ENCODE data around the gene KIF26A.

Gene KIF26A

GRCh38 chr14:104175811-104176210 lies 37.4 kb downstream of the KIF26A start:
- Histone ChIP-seq H4K20me1 (ENCODE audit: insufficient read depth, low read length) (no peaks in the 10 kb centered on the region), H3K4me3 (ENCODE audit: low read length) (no peak overlapping the region), H3K79me2 (ENCODE audit: low read length) (no peaks in the 10 kb centered on the region), H3K4me2 (ENCODE audit: low read depth, low read length) (no peak overlapping the region), H3K27me3 (replicated peaks; ENCODE audit: insufficient read depth, low read length) (no peaks in the 10 kb centered on the region; the same call in 1 of the 2 replicates), H3K9ac (ENCODE audit: low read length) (no peak overlapping the region), H3F3A (ENCODE audit: insufficient read depth, low read length) (no peaks in the 10 kb centered on the region), H2AFZ (ENCODE audit: low read length) (no peak overlapping the region), H3K27ac (ENCODE audit: low read length) (no peak overlapping the region), H3K36me3 (replicated peaks; ENCODE audit: insufficient read depth, low read length) (no peaks in the 10 kb centered on the region), H3K9me3 (replicated peaks; ENCODE audit: insufficient read depth, low read length) (no peaks in the 10 kb centered on the region), H3K4me1 (ENCODE audit: low read length) (no peaks in the 10 kb centered on the region), H3K9me2 (replicated peaks; ENCODE audit: insufficient read depth, low read length) (no peaks in the 10 kb centered on the region)
- TF ChIP-seq EZH2phosphoT487 (IDR thresholded peaks at IDR 0.05; ENCODE audit: low read length), result no peak
- DNase-seq, result no peak

DNA sequence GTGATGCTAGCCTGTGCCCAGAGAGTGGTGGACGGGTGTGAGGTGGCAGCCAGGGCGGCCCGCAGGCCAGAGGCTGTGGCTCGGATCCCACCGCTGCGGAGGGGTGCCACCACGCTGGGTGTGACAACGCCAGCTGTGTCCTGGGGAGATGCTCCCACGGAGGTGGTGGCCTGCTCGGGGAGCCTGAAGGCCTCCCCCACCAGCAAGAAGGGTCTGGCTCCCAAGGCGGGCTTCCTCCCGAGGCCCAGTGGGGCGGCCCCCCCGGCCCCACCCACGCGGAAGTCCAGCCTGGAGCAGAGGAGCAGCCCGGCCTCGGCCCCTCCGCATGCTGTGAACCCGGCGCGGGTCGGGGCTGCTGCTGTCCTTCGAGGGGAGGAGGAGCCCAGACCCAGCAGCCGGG lies 38.2 kb downstream of the KIF26A start:
- no peaks in the 10 kb centered on the region for H3K4me1 ChIP-seq (ENCODE audit: low read length)
- H2AFZ ChIP-seq (ENCODE audit: low read length), result no peak overlapping the region
- H3K27me3 ChIP-seq (replicated peaks; ENCODE audit: insufficient read depth, low read length), result no peaks in the 10 kb centered on the region; the same call in 1 of the 2 replicates
- no peaks in the 10 kb centered on the region for H3F3A ChIP-seq (ENCODE audit: insufficient read depth, low read length)
- H3K9me3 ChIP-seq (replicated peaks; ENCODE audit: insufficient read depth, low read length), result no peaks in the 10 kb centered on the region
- TF ChIP-seq EZH2 (optimal IDR thresholded peaks at IDR 0.05; ENCODE audit: low read depth, low read length) (no peak), CTCF (IDR thresholded peaks at IDR 0.05; ENCODE audit: low read length) (no peak), EZH2phosphoT487 (IDR thresholded peaks at IDR 0.05; ENCODE audit: low read length) (no peak)
- DNase-seq, result no peak
- H3K4me2 ChIP-seq (ENCODE audit: low read depth, low read length), result no peak overlapping the region
- no peaks in the 10 kb centered on the region for H3K36me3 ChIP-seq (replicated peaks; ENCODE audit: insufficient read depth, low read length)
- no peaks in the 10 kb centered on the region for H4K20me1 ChIP-seq (ENCODE audit: insufficient read depth, low read length)
- H3K79me2 ChIP-seq (ENCODE audit: low read length), result no peaks in the 10 kb centered on the region
- no peak overlapping the region for H3K4me3 ChIP-seq (ENCODE audit: low read length)
- no peak overlapping the region for H3K27ac ChIP-seq (ENCODE audit: low read length)
- H3K9me2 ChIP-seq (replicated peaks; ENCODE audit: insufficient read depth, low read length), result no peaks in the 10 kb centered on the region
- no peak overlapping the region for H3K9ac ChIP-seq (ENCODE audit: low read length)

- H3K9me3 ChIP-seq (replicated peaks; ENCODE audit: insufficient read depth, low read length), result no peaks in the 10 kb centered on the region
- no peaks in the 10 kb centered on the region for H3F3A ChIP-seq (ENCODE audit: insufficient read depth, low read length)
- no peak overlapping the region for H3K27ac ChIP-seq (ENCODE audit: low read length)
- H3K27me3 ChIP-seq (replicated peaks; ENCODE audit: insufficient read depth, low read length), result peaks cover 7% of the 10 kb centered on the region
- no peak overlapping the region for H3K4me3 ChIP-seq (ENCODE audit: low read length)
- DNase-seq, result no peak
- no peak for TF ChIP-seq EZH2 (optimal IDR thresholded peaks at IDR 0.05; ENCODE audit: low read depth, low read length)
- TF ChIP-seq CTCF (IDR thresholded peaks at IDR 0.05; ENCODE audit: low read length), result no peak
- TF ChIP-seq EZH2phosphoT487 (IDR thresholded peaks at IDR 0.05; ENCODE audit: low read length), result no peak
- H2AFZ ChIP-seq (ENCODE audit: low read length), result no peak overlapping the region
- H3K4me1 ChIP-seq (ENCODE audit: low read length), result no peaks in the 10 kb centered on the region
- no peaks in the 10 kb centered on the region for H4K20me1 ChIP-seq (ENCODE audit: insufficient read depth, low read length)
- no peaks in the 10 kb centered on the region for H3K79me2 ChIP-seq (ENCODE audit: low read length)
- no peaks in the 10 kb centered on the region for H3K9me2 ChIP-seq (replicated peaks; ENCODE audit: insufficient read depth, low read length)
- no peak overlapping the region for H3K4me2 ChIP-seq (ENCODE audit: low read depth, low read length)
- H3K9ac ChIP-seq (ENCODE audit: low read length), result no peak overlapping the region
- H3K36me3 ChIP-seq (replicated peaks; ENCODE audit: insufficient read depth, low read length), result no peaks in the 10 kb centered on the region
Observed at GRCh38 chr14:104177411-104177810, 39.0 kb downstream of the KIF26A start.

DNA sequence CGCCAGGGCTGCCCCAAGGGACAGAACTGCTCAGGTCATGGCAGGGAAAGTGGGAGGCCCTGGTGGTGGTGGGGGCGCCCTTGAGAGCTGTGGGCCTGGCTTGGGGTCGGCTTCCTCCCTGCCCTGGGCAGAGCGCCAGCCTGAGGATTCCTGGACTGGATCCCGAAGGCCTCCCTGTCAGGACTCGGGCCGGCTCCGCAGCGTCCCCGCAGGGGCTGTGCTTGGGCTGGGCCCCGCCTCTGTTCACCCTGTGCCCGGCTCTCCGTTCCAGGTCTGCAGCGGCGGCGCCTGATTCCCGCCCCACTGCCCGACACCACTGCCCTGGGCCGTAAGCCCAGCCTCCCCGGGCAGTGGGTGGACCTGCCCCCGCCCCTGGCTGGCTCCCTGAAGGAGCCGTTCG lies 39.9 kb downstream of the KIF26A start:
- no peak for DNase-seq
- no peaks in the 10 kb centered on the region for H3F3A ChIP-seq (ENCODE audit: insufficient read depth, low read length)
- no peak overlapping the region for H3K4me2 ChIP-seq (ENCODE audit: low read depth, low read length)
- H3K36me3 ChIP-seq (replicated peaks; ENCODE audit: insufficient read depth, low read length), result no peaks in the 10 kb centered on the region
- no peaks in the 10 kb centered on the region for H3K79me2 ChIP-seq (ENCODE audit: low read length)
- H2AFZ ChIP-seq (ENCODE audit: low read length), result no peak overlapping the region
- no peak overlapping the region for H3K27ac ChIP-seq (ENCODE audit: low read length)
- no peaks in the 10 kb centered on the region for H3K4me1 ChIP-seq (ENCODE audit: low read length)
- no peak overlapping the region for H3K9ac ChIP-seq (ENCODE audit: low read length)
- TF ChIP-seq CTCF (IDR thresholded peaks at IDR 0.05; ENCODE audit: low read length), result no peak
- no peak for TF ChIP-seq EZH2 (optimal IDR thresholded peaks at IDR 0.05; ENCODE audit: low read depth, low read length)
- TF ChIP-seq EZH2phosphoT487 (IDR thresholded peaks at IDR 0.05; ENCODE audit: low read length), result no peak
- H3K4me3 ChIP-seq (ENCODE audit: low read length), result no peak overlapping the region
- no peaks in the 10 kb centered on the region for H3K9me2 ChIP-seq (replicated peaks; ENCODE audit: insufficient read depth, low read length)
- H3K27me3 ChIP-seq (replicated peaks; ENCODE audit: insufficient read depth, low read length), result peaks cover 7% of the 10 kb centered on the region
- H4K20me1 ChIP-seq (ENCODE audit: insufficient read depth, low read length), result no peaks in the 10 kb centered on the region
- H3K9me3 ChIP-seq (replicated peaks; ENCODE audit: insufficient read depth, low read length), result no peaks in the 10 kb centered on the region
